A673 (cell line): ENCODE measurements around the gene NUP42. TPM values are rescaled to one million over a fixed set of nuclear protein-coding genes. Genes with fewer than 3 reads are reported as not detected.

ENCODE experiments used
- BruUV-seq: library from RNA; stranded (reverse); fragments of 400-500 nt; replicated peaks from 2 replicates; lab custom pipeline; 2021; lab: Mats Ljungman, UMichigan
- CTCF ChIA-PET: fragments of 300-600 bp; sonication (Branson Sonifier 250); formaldehyde crosslinking; loops from one replicate; lab custom pipeline; 2022; ENCODE audit warnings: antibody characterized with exemption; lab: Charles Lee
- POLR2A ChIA-PET: fragments of 300-600 bp; sonication (Branson Sonifier 250); formaldehyde crosslinking; loops from one replicate; lab custom pipeline; 2022; ENCODE audit warnings: antibody characterized with exemption; ENCODE audit not compliant: low non-redundant PET; lab: Charles Lee
- DNase-seq: peaks from one replicate; pipeline ENCODE4 v3.0.0-alpha.2; 2015; ENCODE audit warnings: low spot score
- H3K27ac ChIP-seq: fragments of 200-600 bp; sonication (generic); 2 replicates; pipeline ENCODE4 v1.5.1; 2016; ENCODE audit warnings: mixed run types, low read depth, mild to moderate bottlenecking, mixed read lengths, antibody characterized with exemption, low read length; ENCODE audit not compliant: poor library complexity, severe bottlenecking
- H3K27me3 ChIP-seq: fragments of 200-600 bp; sonication (generic); replicated peaks from 2 replicates; pipeline ENCODE4 v1.6.1; 2017; ENCODE audit warnings: mixed run types, low read depth, mild to moderate bottlenecking, mixed read lengths, antibody characterized with exemption, low read length; ENCODE audit not compliant: insufficient read depth, poor library complexity
- H3K36me3 ChIP-seq: fragments of 200-600 bp; sonication (generic); 2 replicates; pipeline ENCODE4 v1.6.1; 2016; ENCODE audit warnings: mixed run types, mild to moderate bottlenecking, mixed read lengths, antibody characterized with exemption, low read length; ENCODE audit not compliant: insufficient read depth, poor library complexity, severe bottlenecking
- H3K4me1 ChIP-seq: fragments of 200-600 bp; sonication (generic); 2 replicates; pipeline ENCODE4 v1.6.1; 2017; ENCODE audit warnings: mixed run types, mild to moderate bottlenecking, mixed read lengths, antibody characterized with exemption, low read length; ENCODE audit not compliant: insufficient read depth, poor library complexity, severe bottlenecking
- H3K4me3 ChIP-seq: fragments of 200-600 bp; sonication (generic); 2 replicates; pipeline ENCODE4 v1.5.1; 2016; ENCODE audit warnings: low read depth, mixed run types, mild to moderate bottlenecking, mixed read lengths, low read length; ENCODE audit not compliant: poor library complexity, severe bottlenecking
- H3K9me3 ChIP-seq: fragments of 200-600 bp; sonication (generic); 2 replicates; pipeline ENCODE4 v1.6.1; 2016; ENCODE audit warnings: mixed run types, low read depth, mild to moderate bottlenecking, mixed read lengths, antibody characterized with exemption, low read length; ENCODE audit not compliant: poor library complexity, severe bottlenecking
- CTCF ChIP-seq: fragments of 300-800, 200-600 bp; sonication (generic); conservative IDR thresholded peaks from 2 replicates; pipeline ENCODE4 v1.5.1; 2017; ENCODE audit warnings: low read depth, mild to moderate bottlenecking, antibody characterized with exemption, low read length, moderate library complexity, mixed read lengths
- EZH2 ChIP-seq: fragments of 200-600 bp; sonication (generic); IDR thresholded peaks from 2 replicates; pipeline ENCODE4 v1.6.1; 2017; ENCODE audit warnings: borderline replicate concordance, low read depth, mild to moderate bottlenecking, mixed read lengths, antibody characterized with exemption, low read length; ENCODE audit not compliant: poor library complexity, severe bottlenecking
- intact Hi-C: fragments of 100-400 bp; cut with micrococcal nuclease; formaldehyde crosslinking; loops from one replicate; pipeline ENCODE4 v1.10.0; 2022; ENCODE audit not compliant: unreplicated experiment
- total RNA-seq: library from RNA; stranded (reverse); gene quantifications from 2 replicates; pipeline ENCODE4 v1.2.3, GENCODE V29; 2021

Gene NUP42
- total RNA-seq, 1 experiment from 2014 or later: 38.2 TPM

- H3K4me3 ChIP-seq: no peak overlapping the region
- BruUV-seq: no TSS peak
- intact Hi-C loops: no loop called here
- CTCF ChIA-PET: no interaction called here
- no peak for TF ChIP-seq EZH2
- no peak for TF ChIP-seq CTCF
- H3K36me3 ChIP-seq: no peaks in the 10 kb centered on the region
- POLR2A ChIA-PET: no interaction called here
- no peaks in the 10 kb centered on the region for H3K27me3 ChIP-seq
- H3K9me3 ChIP-seq: no peaks in the 10 kb centered on the region
- H3K27ac ChIP-seq: no peak overlapping the region
- no peaks in the 10 kb centered on the region for H3K4me1 ChIP-seq
- DNase-seq: no peak
These were observed 20.4 kb upstream of the NUP42 start for GRCh38 chr7:23161482-23161881.

- ChIA-PET CTCF (no interaction called here), POLR2A (interaction anchor here (0.5 kb wide), 1 partner anchor 333 kb away, joined by 3 read pairs; no protein-coding TSS in a partner anchor)
- intact Hi-C loops: no loop called here
- Histone ChIP-seq H3K36me3 (no peaks in the 10 kb centered on the region), H3K27ac (no peak overlapping the region), H3K9me3 (no peaks in the 10 kb centered on the region), H3K27me3 (no peaks in the 10 kb centered on the region), H3K4me1 (no peaks in the 10 kb centered on the region), H3K4me3 (no peak overlapping the region)
- BruUV-seq: no TSS peak
- DNase-seq: no peak
- TF ChIP-seq EZH2 (no peak), CTCF (no peak)
These were observed 17.0 kb upstream of the NUP42 start for GRCh38 chr7:23164846-23165245.

- intact Hi-C loops: no loop called here
- no peaks in the 10 kb centered on the region for H3K36me3 ChIP-seq
- H3K4me3 ChIP-seq: no peak overlapping the region
- H3K27ac ChIP-seq: no peak overlapping the region
- ChIA-PET POLR2A (no interaction called here), CTCF (no interaction called here)
- no peaks in the 10 kb centered on the region for H3K27me3 ChIP-seq
- H3K4me1 ChIP-seq: no peaks in the 10 kb centered on the region
- H3K9me3 ChIP-seq: no peaks in the 10 kb centered on the region
- no TSS peak for BruUV-seq
- TF ChIP-seq EZH2 (no peak), CTCF (no peak)
- DNase-seq: no peak
These were observed 16.5 kb upstream of the NUP42 start for GRCh38 chr7:23165316-23165715.
